HG03045 (cell line): ENCODE measurements around the gene CEP41.

Source experiments
- ATAC-seq: cut with Tn5 transposase; IDR thresholded peaks from one replicate; pipeline ENCODE4 v1.9.1; 2021; ENCODE audit warnings: mild to moderate bottlenecking, moderate library complexity; ENCODE audit not compliant: unreplicated experiment

CEP41 gene

GRCh38 chr7:130440527-130441365, at the start of gene CEP41:
CEP41 (minus strand) TSS chr7:130441016; CDS start chr7:130440966, 50 bp downstream.
- ATAC-seq, result peak; percentile 99

GRCh38 chr7:130490311-130490791, 49.5 kb upstream of the CEP41 start:
- no peak for ATAC-seq

DNA sequence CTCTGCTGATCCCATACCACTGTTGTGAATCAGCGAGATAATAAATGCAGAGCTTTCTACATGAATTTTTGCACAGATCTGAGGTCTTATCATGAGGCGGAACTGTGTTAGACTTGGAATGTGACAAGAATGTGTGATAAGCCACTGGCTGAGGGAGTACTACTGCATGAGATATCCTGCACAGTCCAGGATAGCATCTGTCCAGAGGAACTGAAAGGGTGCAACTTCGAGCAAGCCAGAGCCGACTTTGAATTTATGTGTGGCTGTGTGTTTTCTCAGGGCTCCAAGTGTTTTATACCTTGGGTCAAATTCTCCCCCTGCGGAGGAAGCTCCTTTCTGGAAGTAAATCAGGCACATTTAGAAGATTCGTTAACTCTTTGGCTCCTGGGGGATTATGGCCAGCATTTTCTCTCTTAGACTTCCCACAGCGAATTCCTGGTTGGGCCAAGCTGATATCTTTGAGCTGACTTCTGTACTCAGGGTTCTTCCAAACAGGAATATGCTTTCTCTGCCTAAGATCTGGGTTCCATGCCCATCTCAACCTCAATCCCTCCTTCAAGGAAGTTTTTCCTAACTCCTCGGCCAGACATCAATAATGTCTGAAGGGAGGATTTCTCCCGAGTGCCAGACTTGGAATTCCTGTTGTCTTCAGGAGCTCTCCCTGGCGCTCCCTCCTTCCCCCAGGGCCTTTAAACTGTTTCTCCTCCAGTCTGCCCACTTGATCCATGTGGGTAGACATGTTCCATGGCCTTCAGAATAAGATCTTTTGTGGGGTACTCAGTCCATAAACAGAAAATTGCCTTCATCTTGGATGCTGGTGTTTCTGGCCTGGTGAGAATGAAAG, 48.5 kb upstream of the CEP41 start:
- ATAC-seq, result no peak

DNA sequence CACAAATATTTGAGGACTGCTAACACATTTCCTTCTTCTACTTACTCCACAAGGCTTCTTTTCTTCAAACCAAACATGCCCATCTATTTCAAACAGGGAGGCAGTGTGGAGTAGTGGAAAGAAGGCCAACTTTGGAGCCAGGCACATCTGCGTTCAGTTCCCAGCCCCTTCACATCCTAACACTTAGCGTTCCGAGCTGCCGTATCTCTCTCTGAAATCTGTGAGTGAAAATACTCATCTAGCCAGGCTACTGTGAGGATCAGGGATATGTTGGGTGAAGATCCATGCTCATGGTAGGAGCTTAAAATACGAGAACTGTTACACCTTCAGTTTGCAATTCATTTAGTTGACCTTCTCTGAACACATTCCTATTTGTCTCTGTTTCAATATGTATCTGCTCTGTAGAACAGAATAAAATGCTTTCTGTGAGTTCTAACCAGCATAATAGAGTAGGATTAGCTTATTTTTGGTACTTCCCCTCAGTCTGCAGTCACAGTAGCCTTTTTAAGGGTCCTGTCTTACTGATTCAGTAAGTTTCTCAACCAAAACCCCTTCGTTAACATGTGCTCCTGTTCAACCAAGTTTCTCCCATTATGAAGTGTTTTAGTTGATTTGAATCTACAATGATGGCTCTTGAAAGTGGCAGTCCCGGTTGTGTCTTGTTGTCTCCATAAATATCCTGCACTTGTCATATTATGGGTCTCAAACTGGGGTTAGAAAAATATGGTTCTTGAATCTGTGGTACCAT, 47.8 kb upstream of the CEP41 start:
- no peak for ATAC-seq

DNA sequence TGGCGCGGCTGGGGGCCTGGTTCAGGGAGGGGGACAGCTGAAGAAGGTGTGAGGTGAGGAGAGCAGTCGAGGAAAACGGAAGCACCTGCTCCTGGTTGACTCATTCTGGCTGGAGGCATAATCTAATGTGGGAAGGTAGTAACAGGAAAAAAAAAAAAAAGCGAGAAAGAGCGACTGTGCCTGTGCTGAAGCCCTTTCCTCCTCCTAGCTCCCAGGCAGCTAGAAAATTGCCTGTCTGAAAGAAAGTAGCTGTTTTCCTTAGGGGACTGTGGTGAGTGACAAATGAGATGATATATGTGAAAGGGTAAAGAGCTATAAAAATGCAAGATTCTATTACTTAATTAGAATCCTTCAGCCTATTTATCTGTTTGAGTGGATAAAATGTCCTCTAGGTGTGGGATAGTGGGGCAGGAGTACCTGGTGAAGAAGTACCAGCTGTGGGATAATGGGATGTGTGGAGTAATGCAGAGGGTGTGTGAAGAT, 46.2 kb upstream of the CEP41 start:
- no peak for ATAC-seq

DNA sequence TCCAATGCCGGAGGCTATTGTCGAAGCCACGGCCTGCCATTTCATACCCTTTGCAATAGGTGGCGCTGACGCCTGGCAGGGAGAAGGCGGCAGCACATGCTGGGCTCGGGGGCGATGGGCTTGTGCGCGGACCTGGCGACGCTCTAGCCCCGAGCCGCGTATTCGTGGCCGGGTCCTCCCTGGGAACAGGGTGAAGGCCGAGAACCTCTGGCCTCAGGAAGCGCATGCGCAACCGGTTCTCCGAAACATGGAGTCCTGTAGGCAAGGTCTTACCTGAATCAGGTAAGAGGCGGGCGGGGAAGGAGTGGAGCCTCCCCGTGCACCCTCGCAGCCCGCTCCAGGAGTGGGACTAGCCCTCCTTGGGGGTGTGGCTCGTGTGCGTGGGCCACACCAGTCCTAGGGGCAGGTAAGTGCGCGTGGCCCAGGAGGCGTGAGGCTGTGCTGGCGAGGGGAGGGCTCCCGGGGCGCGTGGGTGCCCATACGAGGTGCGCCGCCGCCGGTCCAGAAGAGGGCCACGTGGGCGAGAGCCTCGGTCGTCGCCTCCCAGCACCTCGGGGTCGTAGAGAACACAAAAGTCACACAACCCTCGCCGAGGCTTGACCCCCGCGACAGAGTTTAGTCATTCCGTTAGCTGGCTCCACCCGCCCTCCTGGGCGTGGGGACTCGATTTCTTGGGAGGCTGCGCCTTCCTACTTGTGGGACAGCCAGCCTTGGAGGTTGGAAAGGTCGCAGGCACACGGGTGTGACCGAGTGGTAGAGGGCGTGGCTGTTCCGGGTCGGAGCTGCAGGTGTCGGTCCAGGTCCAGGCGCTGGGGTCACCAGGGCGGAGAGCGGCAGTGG, 45.5 kb upstream of the CEP41 start:
- ATAC-seq, result peak; percentile 60

DNA sequence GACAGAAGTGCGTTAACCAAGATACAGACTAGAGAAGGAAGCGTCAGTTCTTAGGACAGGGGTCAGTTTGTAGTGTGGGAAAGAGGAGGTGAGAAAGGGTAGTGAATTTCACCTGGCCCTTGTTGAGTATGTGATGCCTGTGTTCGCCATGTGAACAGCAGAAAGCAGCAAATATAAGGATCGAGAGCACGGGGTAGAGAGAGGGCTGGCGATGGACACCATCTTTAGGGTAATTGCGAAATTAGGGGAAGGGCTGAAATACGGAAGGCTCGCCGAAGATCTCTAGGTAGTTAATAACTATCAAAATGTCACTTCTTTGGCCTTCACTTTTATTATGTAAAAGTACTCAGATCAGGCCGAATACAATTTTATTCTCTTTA, 44.9 kb upstream of the CEP41 start:
- no peak for ATAC-seq

DNA sequence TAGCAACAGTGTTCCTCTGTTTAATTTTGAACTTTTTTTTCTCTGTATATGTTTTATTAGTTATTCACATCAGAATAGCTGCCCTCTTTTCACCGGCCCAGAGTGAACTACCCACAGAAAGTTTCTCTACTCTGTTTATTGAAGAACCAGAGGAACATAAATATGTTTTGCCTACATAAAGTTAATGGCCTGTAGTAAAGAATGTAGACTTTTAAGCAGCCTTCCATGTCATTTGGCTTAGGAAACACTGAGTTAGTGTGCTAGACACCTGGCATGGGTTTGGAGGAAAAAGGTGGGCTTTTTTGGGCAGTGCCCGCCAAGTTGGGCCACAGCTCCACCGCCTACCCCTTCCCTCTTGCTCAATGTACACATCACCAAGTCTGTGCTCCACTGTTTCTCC, 42.2 kb upstream of the CEP41 start:
- no peak for ATAC-seq

DNA sequence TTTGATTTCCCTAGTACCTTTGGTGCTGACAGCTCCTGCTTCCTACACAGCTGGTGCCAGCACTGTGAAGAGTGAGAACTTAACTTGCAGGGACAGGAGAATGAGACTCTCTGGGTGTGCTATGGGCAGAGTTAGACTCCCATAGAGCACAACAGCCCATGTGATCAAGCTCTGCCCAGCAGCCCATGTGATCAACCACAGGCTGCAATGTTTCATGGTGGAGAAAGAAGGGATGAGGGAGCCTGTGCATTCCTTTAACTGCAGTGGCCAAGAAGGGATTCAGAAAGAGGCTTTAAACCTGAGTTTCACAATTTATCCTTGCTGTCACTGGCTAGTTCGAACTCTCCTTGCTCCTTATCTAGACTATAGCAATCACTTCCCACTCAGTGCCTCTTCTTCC, 41.1 kb upstream of the CEP41 start:
- no peak for ATAC-seq

- ATAC-seq, result no peak
Observed at GRCh38 chr7:130479716-130480400, 39.0 kb upstream of the CEP41 start.

- ATAC-seq, result no peak
Observed at GRCh38 chr7:130478991-130479390, 38.2 kb upstream of the CEP41 start.

DNA sequence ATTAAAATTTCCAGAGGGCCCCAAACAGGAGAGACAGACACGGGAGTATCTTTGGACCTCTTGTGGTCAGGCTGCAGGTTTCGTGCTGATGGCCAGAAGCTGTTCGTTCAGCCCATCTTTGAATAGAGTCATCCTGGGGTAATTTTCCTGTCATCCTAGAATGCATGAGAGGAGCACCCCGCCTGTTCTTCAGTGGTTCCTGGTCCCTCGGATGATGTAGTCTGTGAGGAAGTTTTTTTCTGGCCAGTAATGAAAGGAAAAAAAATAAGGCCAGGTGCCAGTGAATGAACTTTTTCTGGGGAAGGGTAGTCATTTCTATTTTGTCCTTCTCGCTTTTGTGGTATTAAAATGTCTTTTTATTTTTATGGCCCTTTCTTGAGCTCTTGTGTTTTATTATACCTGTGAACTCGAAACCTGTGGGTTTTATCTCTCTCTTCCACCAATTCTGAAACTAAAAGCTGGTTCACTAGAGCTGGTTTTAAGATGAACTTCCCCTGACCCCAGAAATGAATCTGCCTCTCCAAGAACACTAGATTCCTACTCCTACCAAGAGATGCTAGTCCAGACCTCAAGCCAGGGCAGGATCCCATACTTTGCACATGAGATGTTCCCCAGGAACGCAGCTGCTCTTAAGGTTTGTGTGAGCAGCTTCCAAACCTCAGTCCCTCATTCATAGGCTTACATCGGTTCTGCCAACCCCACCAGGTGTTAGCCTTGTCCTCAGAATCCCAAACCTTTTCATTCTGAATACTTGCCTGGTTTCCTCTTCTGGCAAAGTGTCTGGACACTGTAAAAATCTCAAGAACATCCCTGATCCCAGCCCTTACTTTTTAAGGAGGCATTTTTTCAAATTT, 35.7 kb upstream of the CEP41 start:
- no peak for ATAC-seq

- ATAC-seq, result no peak
Observed at GRCh38 chr7:130475776-130476175, 35.0 kb upstream of the CEP41 start.

- ATAC-seq, result no peak
Observed at GRCh38 chr7:130473876-130474275, 33.1 kb upstream of the CEP41 start.

DNA sequence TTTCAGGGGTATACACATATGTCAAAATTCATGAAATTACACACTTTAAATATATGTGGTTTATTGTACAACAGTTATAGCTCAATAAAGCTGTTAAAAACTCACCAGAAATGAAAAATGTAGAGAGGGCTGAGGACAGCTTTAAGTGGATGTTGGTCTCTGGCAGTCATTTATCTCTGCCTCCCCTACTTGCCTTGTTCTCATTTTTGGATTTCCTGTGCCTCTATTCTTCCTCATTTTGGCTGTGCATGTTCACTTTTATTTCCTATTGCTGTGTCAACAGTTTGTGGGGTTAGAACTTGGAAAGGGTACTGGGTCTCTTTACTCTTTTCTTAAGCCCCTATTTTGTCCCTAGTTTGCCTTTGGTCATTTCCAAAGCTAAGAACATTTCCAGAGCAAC, 32.5 kb upstream of the CEP41 start:
- no peak for ATAC-seq

GRCh38 chr7:130471974-130472373, 31.2 kb upstream of the CEP41 start:
- ATAC-seq, result no peak

DNA sequence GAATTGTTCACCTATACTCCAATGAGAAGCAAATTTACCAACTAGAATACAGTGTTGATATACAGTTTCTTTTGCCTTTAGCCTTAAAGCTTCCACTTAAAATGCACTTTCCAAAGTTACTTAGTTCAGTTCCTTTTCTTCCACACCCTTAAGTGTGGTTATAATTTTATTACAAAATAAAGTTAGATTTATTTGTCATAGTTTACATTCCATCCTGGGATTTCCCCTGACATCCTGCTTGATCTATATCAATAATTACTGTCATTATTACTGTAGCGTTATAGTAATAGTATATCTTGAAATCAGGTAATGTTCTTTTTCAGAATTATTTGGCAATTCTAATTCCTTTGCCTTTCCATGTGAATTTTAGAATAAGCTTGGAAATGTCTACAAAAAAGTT, 27.8 kb upstream of the CEP41 start:
- no peak for ATAC-seq

DNA sequence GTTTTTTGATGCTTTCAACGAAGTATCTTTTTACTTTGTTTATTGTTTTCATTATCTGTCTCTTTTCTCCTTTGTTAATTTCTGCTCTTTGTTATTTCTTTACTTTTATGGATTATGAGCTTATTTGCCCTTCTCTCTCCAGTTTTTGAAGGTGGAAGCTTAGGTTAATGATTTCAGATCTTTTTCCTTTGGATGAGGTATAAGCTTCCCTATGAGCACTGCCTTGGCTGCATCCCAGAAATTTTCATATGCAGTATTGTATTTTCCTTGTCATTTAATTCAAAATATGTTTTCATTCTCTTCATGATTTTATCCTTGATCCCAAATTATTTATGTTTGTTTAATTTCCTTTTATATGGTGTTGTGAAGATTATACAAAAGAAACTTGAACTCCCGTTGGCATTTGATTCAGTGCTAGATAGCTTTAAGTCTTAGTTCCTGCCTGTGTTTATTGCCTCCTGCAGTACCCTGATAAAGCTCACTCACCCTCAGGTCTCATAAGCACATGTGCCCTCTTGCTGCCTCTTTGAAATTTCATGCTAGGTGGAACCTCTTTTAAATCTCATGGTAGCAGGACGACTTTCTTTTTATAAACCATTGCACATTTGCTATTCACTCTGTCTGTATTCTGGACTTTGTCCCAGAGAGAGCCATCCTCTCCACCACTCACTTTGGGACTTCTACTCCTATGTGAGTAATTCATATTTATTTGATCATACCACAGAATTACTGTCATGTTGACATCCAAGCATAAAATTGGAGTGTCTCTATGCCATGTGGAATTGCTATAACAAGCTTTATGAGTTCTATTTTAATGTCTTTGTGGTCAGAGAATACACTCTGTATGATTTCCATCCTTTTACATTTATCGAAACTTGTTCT, 23.0 kb upstream of the CEP41 start:
- no peak for ATAC-seq
